Panc1 (cell line): Measurements from ENCODE around the gene RPUSD1. TPM values are rescaled to one million over a fixed set of nuclear protein-coding genes. Genes with fewer than 3 reads are reported as not detected.

Experiments
- ATAC-seq: fragments of 200-7000 bp; cut with Tn5 transposase; 2 replicates; pipeline ENCODE4 v1.9.1; 2020; ENCODE audit warnings: mild to moderate bottlenecking, moderate library complexity
- BruUV-seq: library from RNA; stranded (reverse); fragments of 400-500 nt; replicated peaks from 2 replicates; lab custom pipeline; 2021; lab: Mats Ljungman, UMichigan
- CTCF ChIA-PET: fragments of 300-600 bp; sonication (Branson Sonifier 250); formaldehyde crosslinking; loops from one replicate; lab custom pipeline; 2022; ENCODE audit warnings: antibody characterized with exemption; lab: Charles Lee
- POLR2A ChIA-PET: fragments of 300-600 bp; sonication (Branson Sonifier 250); formaldehyde crosslinking; loops from one replicate; lab custom pipeline; 2022; ENCODE audit warnings: antibody characterized with exemption; lab: Charles Lee
- DNase-seq: peaks from one replicate; pipeline ENCODE4 v3.0.0-alpha.2; 2010; ENCODE audit warnings: low read depth, low spot score
- H3K27ac ChIP-seq: 2 replicates; pipeline ENCODE4 v1.5.1; 2011; ENCODE audit warnings: mild to moderate bottlenecking, low read length, inconsistent platforms
- H3K27me3 ChIP-seq: fragments of 200-500 bp; sonication (Bioruptor generic); 2 replicates; pipeline ENCODE4 v1.6.0; 2014; ENCODE audit warnings: low read length, inconsistent platforms; ENCODE audit not compliant: control insufficient read depth, insufficient read depth
- H3K36me3 ChIP-seq: fragments of 200-500 bp; sonication (Bioruptor generic); 2 replicates; pipeline ENCODE4 v1.5.1; 2014; ENCODE audit warnings: inconsistent platforms, mild to moderate bottlenecking, low read length, moderate library complexity; ENCODE audit not compliant: control insufficient read depth, insufficient read depth
- H3K4me1 ChIP-seq: 2 replicates; pipeline ENCODE4 v1.5.1; 2011; ENCODE audit warnings: inconsistent platforms, mild to moderate bottlenecking, low read length, moderate library complexity; ENCODE audit not compliant: control insufficient read depth, insufficient read depth
- H3K4me3 ChIP-seq, 2 experiments: 2 replicates each; pipeline ENCODE4 v1.5.1; 2011 to 2012; ENCODE audit warnings: low read depth in 2 of 2, low read length in 2 of 2, mild to moderate bottlenecking in 2 of 2, inconsistent platforms in 1 of 2, moderate library complexity in 1 of 2
- H3K9me3 ChIP-seq: fragments of 200-500 bp; sonication (Bioruptor generic); 2 replicates; pipeline ENCODE4 v1.5.1; 2014; ENCODE audit warnings: low read depth, mild to moderate bottlenecking, inconsistent platforms, low read length, moderate library complexity; ENCODE audit not compliant: control insufficient read depth, insufficient read depth
- POLR2AphosphoS5 ChIP-seq: IDR thresholded peaks from 2 replicates; pipeline ENCODE4 v1.6.1; 2012; ENCODE audit warnings: mild to moderate bottlenecking, low read depth, low read length, moderate library complexity
- SIN3A ChIP-seq: IDR thresholded peaks from 2 replicates; pipeline ENCODE4 v1.6.1; 2012; ENCODE audit warnings: low read depth, mild to moderate bottlenecking, low read length, moderate library complexity, borderline replicate concordance; ENCODE audit not compliant: insufficient read depth
- TCF7L2 ChIP-seq: IDR thresholded peaks from 2 replicates; pipeline ENCODE4 v1.6.1; 2011; ENCODE audit warnings: mild to moderate bottlenecking, low read depth, low read length, inconsistent platforms
- in situ Hi-C: cut with HindIII; loops from 2 replicates; pipeline ENCODE4 v1.10.0; 2016; ENCODE audit warnings: low sequenced_read_pairs, low pct_unique_long_range_greater_than_20kb
- intact Hi-C: fragments of 100-400 bp; cut with micrococcal nuclease; formaldehyde crosslinking; loops from one replicate; pipeline ENCODE4 v1.10.0; 2022; ENCODE audit not compliant: unreplicated experiment
- total RNA-seq: library from RNA; stranded (reverse); gene quantifications from one replicate; pipeline ENCODE4 v1.2.1, GENCODE V29; 2021; ENCODE audit not compliant: unreplicated experiment
- TF ChIP-seq, protein P1 (sequence below): fragments of 450-650 bp; IDR thresholded peaks from 2 replicates; pipeline ENCODE4 v1.5.1; 2017; ENCODE audit warnings: mild to moderate bottlenecking
- TF ChIP-seq, protein P2 (sequence below), 2 experiments: IDR thresholded peaks; 2 replicates each; pipeline ENCODE4 v1.6.1; 2011 to 2012; ENCODE audit warnings: low read depth in 2 of 2, control low read depth in 1 of 2, low read length in 1 of 2, mild to moderate bottlenecking in 1 of 2, moderate library complexity in 1 of 2; ENCODE audit not compliant: insufficient read depth in 1 of 2

The RPUSD1 gene
- total RNA-seq, 1 experiment from 2014 or later: 61.1 TPM

DNA sequence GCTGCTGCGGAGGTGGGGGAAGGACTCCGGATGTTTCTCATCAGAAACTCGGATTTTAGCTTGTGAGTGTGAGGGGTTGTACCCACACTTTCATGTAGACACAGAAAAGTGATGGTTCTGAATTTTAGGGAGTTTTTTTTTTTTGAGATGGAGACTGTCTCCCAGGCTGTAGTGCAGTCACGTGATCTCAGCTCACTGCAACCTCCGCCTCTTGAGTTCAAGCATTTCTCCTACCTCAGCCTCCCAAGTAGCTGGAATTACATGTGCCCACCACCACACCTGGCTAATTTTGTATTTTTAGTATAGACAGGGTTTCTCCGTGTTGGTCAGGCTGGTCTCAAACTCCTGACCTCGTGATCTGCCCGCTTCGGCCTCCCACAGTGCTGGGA is 34.7 kb upstream of the RPUSD1 start:
- DNase-seq (no peak), ATAC-seq (no peak)
- CTCF ChIA-PET: interaction anchor here (0.6 kb wide), 1 partner anchor 62 kb away, joined by 4 read pairs; no protein-coding TSS in a partner anchor
- in situ Hi-C loops: no loop called here
- H3K9me3 ChIP-seq: no peaks in the 10 kb centered on the region
- intact Hi-C loops: no loop called here
- H3K36me3 ChIP-seq: no peaks in the 10 kb centered on the region
- no peak overlapping the region for H3K4me3 ChIP-seq
- BruUV-seq: no TSS peak
- no peaks in the 10 kb centered on the region for H3K27me3 ChIP-seq
- POLR2A ChIA-PET: no interaction called here
- no peaks in the 10 kb centered on the region for H3K4me1 ChIP-seq
- no peak overlapping the region for H3K27ac ChIP-seq
- TF ChIP-seq SIN3A: no peak

DNA sequence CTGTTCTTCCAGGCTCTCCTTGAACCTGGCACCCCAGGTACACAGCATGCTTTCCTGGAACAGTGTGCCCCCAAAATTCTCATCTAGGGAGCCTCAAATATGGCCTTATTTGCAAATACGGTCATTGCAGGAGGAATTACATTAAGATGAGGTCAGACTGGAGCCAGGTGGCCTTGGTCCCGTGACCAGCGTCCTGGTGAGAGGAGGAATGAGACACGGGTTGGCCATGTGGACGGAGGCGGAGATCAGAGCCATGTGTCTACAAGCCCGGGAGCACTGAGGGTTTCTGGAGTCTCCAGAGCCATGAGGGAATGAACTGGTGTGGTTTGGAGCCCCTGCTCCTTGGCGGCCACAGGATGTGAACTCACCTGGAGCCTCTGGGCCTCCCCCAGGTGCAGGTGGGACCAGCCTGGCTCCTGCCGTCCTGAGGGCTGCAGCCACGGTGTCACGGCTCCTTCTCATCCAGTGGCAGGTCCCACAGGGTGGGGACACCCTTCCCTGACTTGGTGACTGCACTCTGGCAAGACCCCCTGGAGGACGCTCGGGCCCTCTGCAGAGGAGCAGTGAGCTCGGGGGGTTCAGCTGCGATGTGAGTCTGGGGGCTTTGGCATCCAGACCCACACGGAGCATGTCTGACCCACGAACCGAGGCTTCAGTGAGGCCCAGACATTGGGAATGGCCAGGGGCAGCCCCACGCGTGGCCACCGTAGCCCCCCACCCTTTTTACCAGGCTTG is 34.2 kb upstream of the RPUSD1 start:
- Histone ChIP-seq H3K27me3 (no peaks in the 10 kb centered on the region), H3K4me3 (no peak overlapping the region), H3K4me1 (no peaks in the 10 kb centered on the region), H3K36me3 (no peaks in the 10 kb centered on the region), H3K27ac (no peak overlapping the region), H3K9me3 (no peaks in the 10 kb centered on the region)
- ChIA-PET CTCF (no interaction called here), POLR2A (no interaction called here)
- DNase-seq: no peak
- no peak for ATAC-seq
- in situ Hi-C loops: no loop called here
- intact Hi-C loops: no loop called here
- TF ChIP-seq TCF7L2 (no peak), POLR2AphosphoS5 (no peak), SIN3A (no peak)
- TF ChIP-seq, protein P1, sequence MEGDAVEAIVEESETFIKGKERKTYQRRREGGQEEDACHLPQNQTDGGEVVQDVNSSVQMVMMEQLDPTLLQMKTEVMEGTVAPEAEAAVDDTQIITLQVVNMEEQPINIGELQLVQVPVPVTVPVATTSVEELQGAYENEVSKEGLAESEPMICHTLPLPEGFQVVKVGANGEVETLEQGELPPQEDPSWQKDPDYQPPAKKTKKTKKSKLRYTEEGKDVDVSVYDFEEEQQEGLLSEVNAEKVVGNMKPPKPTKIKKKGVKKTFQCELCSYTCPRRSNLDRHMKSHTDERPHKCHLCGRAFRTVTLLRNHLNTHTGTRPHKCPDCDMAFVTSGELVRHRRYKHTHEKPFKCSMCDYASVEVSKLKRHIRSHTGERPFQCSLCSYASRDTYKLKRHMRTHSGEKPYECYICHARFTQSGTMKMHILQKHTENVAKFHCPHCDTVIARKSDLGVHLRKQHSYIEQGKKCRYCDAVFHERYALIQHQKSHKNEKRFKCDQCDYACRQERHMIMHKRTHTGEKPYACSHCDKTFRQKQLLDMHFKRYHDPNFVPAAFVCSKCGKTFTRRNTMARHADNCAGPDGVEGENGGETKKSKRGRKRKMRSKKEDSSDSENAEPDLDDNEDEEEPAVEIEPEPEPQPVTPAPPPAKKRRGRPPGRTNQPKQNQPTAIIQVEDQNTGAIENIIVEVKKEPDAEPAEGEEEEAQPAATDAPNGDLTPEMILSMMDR: no peak
- TF ChIP-seq, protein P2, sequence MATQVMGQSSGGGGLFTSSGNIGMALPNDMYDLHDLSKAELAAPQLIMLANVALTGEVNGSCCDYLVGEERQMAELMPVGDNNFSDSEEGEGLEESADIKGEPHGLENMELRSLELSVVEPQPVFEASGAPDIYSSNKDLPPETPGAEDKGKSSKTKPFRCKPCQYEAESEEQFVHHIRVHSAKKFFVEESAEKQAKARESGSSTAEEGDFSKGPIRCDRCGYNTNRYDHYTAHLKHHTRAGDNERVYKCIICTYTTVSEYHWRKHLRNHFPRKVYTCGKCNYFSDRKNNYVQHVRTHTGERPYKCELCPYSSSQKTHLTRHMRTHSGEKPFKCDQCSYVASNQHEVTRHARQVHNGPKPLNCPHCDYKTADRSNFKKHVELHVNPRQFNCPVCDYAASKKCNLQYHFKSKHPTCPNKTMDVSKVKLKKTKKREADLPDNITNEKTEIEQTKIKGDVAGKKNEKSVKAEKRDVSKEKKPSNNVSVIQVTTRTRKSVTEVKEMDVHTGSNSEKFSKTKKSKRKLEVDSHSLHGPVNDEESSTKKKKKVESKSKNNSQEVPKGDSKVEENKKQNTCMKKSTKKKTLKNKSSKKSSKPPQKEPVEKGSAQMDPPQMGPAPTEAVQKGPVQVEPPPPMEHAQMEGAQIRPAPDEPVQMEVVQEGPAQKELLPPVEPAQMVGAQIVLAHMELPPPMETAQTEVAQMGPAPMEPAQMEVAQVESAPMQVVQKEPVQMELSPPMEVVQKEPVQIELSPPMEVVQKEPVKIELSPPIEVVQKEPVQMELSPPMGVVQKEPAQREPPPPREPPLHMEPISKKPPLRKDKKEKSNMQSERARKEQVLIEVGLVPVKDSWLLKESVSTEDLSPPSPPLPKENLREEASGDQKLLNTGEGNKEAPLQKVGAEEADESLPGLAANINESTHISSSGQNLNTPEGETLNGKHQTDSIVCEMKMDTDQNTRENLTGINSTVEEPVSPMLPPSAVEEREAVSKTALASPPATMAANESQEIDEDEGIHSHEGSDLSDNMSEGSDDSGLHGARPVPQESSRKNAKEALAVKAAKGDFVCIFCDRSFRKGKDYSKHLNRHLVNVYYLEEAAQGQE (IDR thresholded peaks at IDR 0.05; ENCODE audit: insufficient read depth in 1 of 2, low read depth in 2 of 2, low read length in 1 of 2): no peak
- no TSS peak for BruUV-seq

DNA sequence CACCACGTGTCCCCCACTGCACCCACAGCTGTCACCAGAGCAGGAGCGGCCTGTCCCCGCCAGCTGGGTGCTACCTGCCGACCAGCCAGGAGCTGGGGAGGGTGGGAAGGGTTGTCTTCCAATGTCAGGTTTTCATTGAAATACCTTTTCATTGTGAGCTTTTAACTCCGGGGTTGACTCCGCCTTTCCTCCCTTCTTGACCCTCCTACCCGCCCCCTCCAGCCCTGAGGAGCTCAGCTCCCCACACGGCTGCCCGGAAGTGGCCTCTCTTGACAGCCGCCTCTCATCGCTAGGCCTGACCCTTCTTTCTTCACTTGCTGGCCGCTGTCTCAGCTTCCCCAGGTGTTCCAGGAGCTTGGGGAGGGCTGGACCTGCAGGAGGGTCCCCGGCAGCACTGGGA is 33.6 kb upstream of the RPUSD1 start:
- TF ChIP-seq SIN3A (no peak), TCF7L2 (no peak), POLR2AphosphoS5 (no peak)
- TF ChIP-seq, protein P1: no peak
- TF ChIP-seq, protein P2 (IDR thresholded peaks at IDR 0.05; ENCODE audit: insufficient read depth in 1 of 2, low read depth in 2 of 2, low read length in 1 of 2): no peak
- H3K4me1 ChIP-seq: no peaks in the 10 kb centered on the region
- CTCF ChIA-PET: no interaction called here
- H3K4me3 ChIP-seq: no peak overlapping the region
- ATAC-seq (no peak; the same call in 1 of the 2 replicates), DNase-seq (no peak)
- POLR2A ChIA-PET: no interaction called here
- H3K36me3 ChIP-seq: no peaks in the 10 kb centered on the region
- H3K27ac ChIP-seq: no peak overlapping the region
- no peaks in the 10 kb centered on the region for H3K9me3 ChIP-seq
- no peaks in the 10 kb centered on the region for H3K27me3 ChIP-seq
- in situ Hi-C loops: no loop called here
- no TSS peak for BruUV-seq
- intact Hi-C loops: no loop called here
